ENCODE measurements around the gene ORM2. TPM values are rescaled to one million over a fixed set of nuclear protein-coding genes. Genes with fewer than 3 reads are reported as not detected.

ORM2 gene
- total RNA-seq, 1 experiment from 2014 or later = 0.59 TPM

DNA sequence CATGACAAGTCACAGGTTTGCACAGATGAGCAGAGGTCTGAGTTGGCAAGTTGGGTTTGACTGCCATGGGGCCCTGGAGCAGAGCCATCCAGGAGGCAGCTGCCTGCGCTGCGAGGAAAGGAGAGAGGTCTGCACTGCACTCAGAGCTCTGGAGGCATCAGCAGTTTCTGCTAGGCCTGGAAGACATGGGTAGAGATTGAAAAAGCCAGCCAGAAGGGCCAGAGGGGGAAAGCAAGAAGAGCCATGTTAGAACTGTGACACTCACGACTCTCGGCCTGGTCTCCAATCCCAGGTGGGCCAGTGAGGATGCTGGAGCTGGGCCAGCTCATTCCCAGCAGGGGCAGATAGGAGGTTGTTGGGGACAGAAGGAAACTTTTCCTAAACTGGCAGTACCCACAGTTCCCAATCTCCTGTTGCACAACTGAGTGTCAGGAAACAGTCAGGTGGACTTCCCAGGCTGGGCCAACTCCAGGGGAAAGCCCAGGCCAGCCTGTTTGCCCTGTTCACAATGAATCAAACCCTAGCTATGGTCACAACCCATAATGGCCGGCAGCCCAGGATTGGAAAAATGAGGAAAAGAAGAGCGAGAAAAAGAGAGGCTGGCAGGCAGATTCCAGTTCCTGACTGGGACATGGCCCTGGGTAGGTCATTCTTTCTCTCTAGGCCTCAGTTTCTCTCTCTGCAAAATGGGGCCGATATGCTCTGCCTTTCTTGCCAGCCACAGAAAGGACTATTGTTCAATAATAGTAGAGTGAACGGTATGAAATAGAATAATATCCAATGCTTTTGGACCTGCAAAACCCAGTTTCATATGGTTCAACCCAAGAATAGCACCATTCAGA is 14.6 kb upstream of the ORM2 start:
- BruUV-seq (replicated peaks) = no TSS peak
- ChIA-PET POLR2A (no interaction called here), CTCF (no interaction called here), RAD21 (ENCODE audit: low non-redundant PET in 1 of 2, low total read pairs in 2 of 2, uncharacterized antibody in 2 of 2, unreplicated experiment in 2 of 2) (no interaction called here)
- DNase-seq (ENCODE audit: low read depth, low spot score) (no peak), ATAC-seq (no peak)
- H3K4me1 ChIP-seq (ENCODE audit: control insufficient read depth in 1 of 2, insufficient read depth in 2 of 2, low read length in 2 of 2) = no peaks in the 10 kb centered on the region
- H3K9ac ChIP-seq (ENCODE audit: low read length) = no peak overlapping the region
- TF ChIP-seq, protein P1, sequence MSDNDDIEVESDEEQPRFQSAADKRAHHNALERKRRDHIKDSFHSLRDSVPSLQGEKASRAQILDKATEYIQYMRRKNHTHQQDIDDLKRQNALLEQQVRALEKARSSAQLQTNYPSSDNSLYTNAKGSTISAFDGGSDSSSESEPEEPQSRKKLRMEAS (IDR thresholded peaks at IDR 0.05) = no peak
- no peak for TF ChIP-seq JUND (IDR thresholded peaks at IDR 0.05)
- no peak for TF ChIP-seq FOSL1 (IDR thresholded peaks at IDR 0.05; ENCODE audit: low read depth)
- no peaks in the 10 kb centered on the region for H4K20me1 ChIP-seq (ENCODE audit: insufficient read depth)
- H3K79me2 ChIP-seq (ENCODE audit: insufficient read depth, low read length) = no peaks in the 10 kb centered on the region
- H3K36me3 ChIP-seq (ENCODE audit: control insufficient read depth in 1 of 2, insufficient read depth in 2 of 2, low read length in 2 of 2) = no peaks in the 10 kb centered on the region
- H3K4me3 ChIP-seq (replicated peaks in 1 of 2; ENCODE audit: low read depth in 1 of 2, low read length in 2 of 2) = no peak overlapping the region
- H3K27ac ChIP-seq (ENCODE audit: low read depth, low read length) = no peak overlapping the region
- no peak overlapping the region for H2AFZ ChIP-seq (ENCODE audit: low read depth, low read length, poor library complexity, severe bottlenecking)
- intact Hi-C loops (cut with micrococcal nuclease) = no loop called here
- no peaks in the 10 kb centered on the region for H3K27me3 ChIP-seq (ENCODE audit: insufficient read depth, low read length)
- H3K9me3 ChIP-seq (ENCODE audit: control insufficient read depth in 1 of 2, insufficient read depth in 1 of 2, low read depth in 1 of 2, low read length in 2 of 2) = no peaks in the 10 kb centered on the region
- no peaks in the 10 kb centered on the region for H3K9me2 ChIP-seq (ENCODE audit: insufficient read depth)
- no peak overlapping the region for H3K4me2 ChIP-seq (ENCODE audit: low read length)

DNA sequence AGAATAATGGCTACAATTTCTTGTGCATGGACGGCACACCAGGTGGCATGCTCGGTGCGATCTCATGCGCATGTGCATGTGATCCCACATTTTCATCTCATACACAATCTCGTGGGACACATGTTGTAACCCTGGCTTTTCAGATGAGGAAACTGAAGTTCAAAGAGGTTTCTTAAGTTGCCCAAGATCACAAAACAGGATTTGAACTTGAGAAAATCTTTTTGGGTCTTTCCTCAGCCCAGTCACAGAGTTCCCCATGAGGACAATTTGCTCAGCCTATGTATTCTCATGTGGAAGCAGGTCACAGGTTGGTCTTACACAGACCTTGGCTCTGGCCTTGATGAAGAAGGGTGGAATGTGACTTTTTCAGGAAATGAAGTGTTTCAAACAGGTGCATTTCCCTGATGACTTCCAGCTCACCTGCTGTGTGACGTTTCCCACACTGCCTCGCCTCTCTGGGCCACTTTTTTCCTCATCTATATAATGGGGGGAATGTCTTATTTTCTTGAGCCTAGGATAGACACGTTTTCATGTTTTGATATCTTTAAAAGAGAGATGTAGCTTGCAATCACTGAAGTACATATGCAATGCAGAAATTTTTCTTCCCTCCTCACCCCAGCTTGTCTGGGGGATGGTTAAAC is 13.8 kb upstream of the ORM2 start:
- CTCF ChIA-PET = no interaction called here
- DNase-seq (ENCODE audit: low read depth, low spot score) = no peak
- Histone ChIP-seq H3K36me3 (ENCODE audit: control insufficient read depth in 1 of 2, insufficient read depth in 2 of 2, low read length in 2 of 2) (no peaks in the 10 kb centered on the region), H2AFZ (ENCODE audit: low read depth, low read length, poor library complexity, severe bottlenecking) (no peak overlapping the region), H3K4me2 (ENCODE audit: low read length) (no peak overlapping the region), H3K4me1 (ENCODE audit: control insufficient read depth in 1 of 2, insufficient read depth in 2 of 2, low read length in 2 of 2) (no peaks in the 10 kb centered on the region), H3K79me2 (ENCODE audit: insufficient read depth, low read length) (no peaks in the 10 kb centered on the region), H3K9ac (ENCODE audit: low read length) (no peak overlapping the region), H3K27me3 (ENCODE audit: insufficient read depth, low read length) (no peaks in the 10 kb centered on the region), H3K4me3 (replicated peaks in 1 of 2; ENCODE audit: low read depth in 1 of 2, low read length in 2 of 2) (no peak overlapping the region), H3K9me3 (ENCODE audit: control insufficient read depth in 1 of 2, insufficient read depth in 1 of 2, low read depth in 1 of 2, low read length in 2 of 2) (no peaks in the 10 kb centered on the region), H3K27ac (ENCODE audit: low read depth, low read length) (no peak overlapping the region), H3K9me2 (ENCODE audit: insufficient read depth) (no peaks in the 10 kb centered on the region), H4K20me1 (ENCODE audit: insufficient read depth) (no peaks in the 10 kb centered on the region)
- intact Hi-C loops (cut with micrococcal nuclease) = no loop called here
- RAD21 ChIA-PET (ENCODE audit: low non-redundant PET in 1 of 2, low total read pairs in 2 of 2, uncharacterized antibody in 2 of 2, unreplicated experiment in 2 of 2) = no interaction called here
- ATAC-seq = no peak
- no TSS peak for BruUV-seq (replicated peaks)
- TF ChIP-seq ATF3 (IDR thresholded peaks at IDR 0.05) (no peak), CBX3 (IDR thresholded peaks at IDR 0.05; ENCODE audit: low read depth) (no peak), SIN3A (IDR thresholded peaks at IDR 0.05; ENCODE audit: low read depth) (no peak), ZFX (IDR thresholded peaks at IDR 0.05) (no peak), ZNF274 (IDR thresholded peaks at IDR 0.05; ENCODE audit: low read depth, low read length) (no peak), RAD21 (IDR thresholded peaks at IDR 0.05; ENCODE audit: low read depth) (no peak), TCF7L2 (IDR thresholded peaks at IDR 0.05; ENCODE audit: borderline replicate concordance, extremely low read depth, insufficient read depth, insufficient read length) (no peak)
- POLR2A ChIA-PET = no interaction called here
